Measurements from ENCODE around the gene BRIX1.

Gene BRIX1

GRCh38 chr5:34899066-34899465, 16.4 kb upstream of the BRIX1 start:
- H3K4me1 Mint-ChIP-seq = no peaks in the 10 kb centered on the region
- TF ChIP-seq CTCF (IDR thresholded peaks at IDR 0.05) = no peak
- DNase-seq = no peak
- H3K9me3 Mint-ChIP-seq = no peaks in the 10 kb centered on the region
- H3K27ac Mint-ChIP-seq = peak overlapping the region; percentile 64
- H3K27me3 Mint-ChIP-seq (ENCODE audit: low read depth, poor library complexity) = no peaks in the 10 kb centered on the region
- peaks cover 14% of the 10 kb centered on the region for H3K36me3 Mint-ChIP-seq (ENCODE audit: low read depth)
- no peak overlapping the region for H3K4me3 Mint-ChIP-seq

DNA sequence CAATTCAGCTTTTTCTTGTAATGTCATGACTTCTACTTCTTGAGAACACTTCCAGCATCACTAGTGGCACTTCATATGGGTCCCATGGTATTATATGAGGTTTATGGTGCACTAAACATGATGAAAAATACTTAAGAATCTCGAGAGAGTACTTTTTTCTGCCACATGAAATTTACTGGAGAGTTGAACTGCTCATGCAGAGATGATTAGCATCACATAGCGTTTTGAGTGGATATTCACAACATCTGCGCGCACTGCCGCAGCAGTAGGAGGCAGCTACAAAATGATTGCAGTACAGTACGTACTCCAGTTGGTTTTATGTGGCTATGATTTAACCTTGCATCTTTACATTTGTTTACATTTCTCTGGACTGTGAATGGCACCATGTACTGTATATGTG, 14.9 kb upstream of the BRIX1 start:
- DNase-seq = no peak
- Mint-ChIP-seq H3K27ac (no peak overlapping the region), H3K9me3 (no peaks in the 10 kb centered on the region), H3K27me3 (ENCODE audit: low read depth, poor library complexity) (no peaks in the 10 kb centered on the region), H3K4me3 (no peak overlapping the region), H3K4me1 (no peaks in the 10 kb centered on the region), H3K36me3 (ENCODE audit: low read depth) (peaks cover 23% of the 10 kb centered on the region)
- no peak for TF ChIP-seq CTCF (IDR thresholded peaks at IDR 0.05)

DNA sequence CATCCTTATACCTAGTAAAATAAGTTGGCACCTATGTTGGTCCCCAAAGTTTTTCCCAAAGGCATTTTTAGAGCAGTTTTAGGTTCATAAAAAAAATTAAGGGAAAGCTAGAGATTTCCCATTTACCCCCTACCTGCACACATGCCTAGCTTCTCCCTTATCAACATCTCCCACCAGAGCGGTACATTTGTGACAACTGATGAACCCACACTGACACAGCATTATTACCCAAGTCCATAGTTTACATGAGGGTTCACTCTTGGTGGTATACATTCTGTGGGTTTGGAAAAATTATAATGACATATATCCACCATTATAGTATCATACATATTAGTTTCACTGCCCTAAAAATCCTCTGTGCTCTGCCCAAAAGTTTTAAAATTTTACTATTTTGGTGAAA, 12.3 kb upstream of the BRIX1 start:
- no peak overlapping the region for H3K27ac Mint-ChIP-seq
- H3K36me3 Mint-ChIP-seq (ENCODE audit: low read depth) = peaks cover 24% of the 10 kb centered on the region
- H3K27me3 Mint-ChIP-seq (ENCODE audit: low read depth, poor library complexity) = no peaks in the 10 kb centered on the region
- TF ChIP-seq CTCF (IDR thresholded peaks at IDR 0.05) = no peak
- H3K4me3 Mint-ChIP-seq = no peak overlapping the region
- no peaks in the 10 kb centered on the region for H3K9me3 Mint-ChIP-seq
- no peak for DNase-seq
- H3K4me1 Mint-ChIP-seq = no peaks in the 10 kb centered on the region

GRCh38 chr5:34905564-34905963, 9.9 kb upstream of the BRIX1 start:
- H3K27me3 Mint-ChIP-seq (ENCODE audit: low read depth, poor library complexity) = no peaks in the 10 kb centered on the region

GRCh38 chr5:34913072-34913471, 2.4 kb upstream of the BRIX1 start:
- peaks cover 33% of the 10 kb centered on the region for H3K4me1 Mint-ChIP-seq
- no peaks in the 10 kb centered on the region for H3K27me3 Mint-ChIP-seq (ENCODE audit: low read depth, poor library complexity)
- no peak for DNase-seq
- peaks cover 42% of the 10 kb centered on the region for H3K36me3 Mint-ChIP-seq (ENCODE audit: low read depth)
- no peaks in the 10 kb centered on the region for H3K9me3 Mint-ChIP-seq
- H3K27ac Mint-ChIP-seq = no peak overlapping the region
- no peak for TF ChIP-seq CTCF (IDR thresholded peaks at IDR 0.05)
- no peak overlapping the region for H3K4me3 Mint-ChIP-seq

More at GRCh38 chr5:34905564-34905963, 9.9 kb upstream of the BRIX1 start:
- H3K27ac Mint-ChIP-seq = no peak overlapping the region
- no peak for DNase-seq
- no peaks in the 10 kb centered on the region for H3K4me1 Mint-ChIP-seq
- H3K9me3 Mint-ChIP-seq = no peaks in the 10 kb centered on the region
- H3K4me3 Mint-ChIP-seq = no peak overlapping the region
- H3K36me3 Mint-ChIP-seq (ENCODE audit: low read depth) = peaks cover 38% of the 10 kb centered on the region
- peak; percentile 35 for TF ChIP-seq CTCF (IDR thresholded peaks at IDR 0.05)

GRCh38 chr5:34914671-34915138, 806 bp upstream of the BRIX1 start:
- Mint-ChIP-seq H3K9me3 (no peaks in the 10 kb centered on the region), H3K27ac (no peak overlapping the region), H3K36me3 (ENCODE audit: low read depth) (peaks cover 33% of the 10 kb centered on the region), H3K4me1 (peaks cover 33% of the 10 kb centered on the region), H3K27me3 (ENCODE audit: low read depth, poor library complexity) (no peaks in the 10 kb centered on the region), H3K4me3 (no peak overlapping the region)
- no peak for TF ChIP-seq CTCF (IDR thresholded peaks at IDR 0.05)
- DNase-seq = peak; percentile 40
